CD4-positive, alpha-beta T cell treated with Interleukin-1 beta for 1 hour (primary cell): ENCODE results near the gene LRFN2.

ENCODE experiments used
- DNase-seq, 2 donors: peaks; one replicate each; pipeline ENCODE4 v3.0.0-alpha.2; 2020 to 2022

Gene LRFN2

DNA sequence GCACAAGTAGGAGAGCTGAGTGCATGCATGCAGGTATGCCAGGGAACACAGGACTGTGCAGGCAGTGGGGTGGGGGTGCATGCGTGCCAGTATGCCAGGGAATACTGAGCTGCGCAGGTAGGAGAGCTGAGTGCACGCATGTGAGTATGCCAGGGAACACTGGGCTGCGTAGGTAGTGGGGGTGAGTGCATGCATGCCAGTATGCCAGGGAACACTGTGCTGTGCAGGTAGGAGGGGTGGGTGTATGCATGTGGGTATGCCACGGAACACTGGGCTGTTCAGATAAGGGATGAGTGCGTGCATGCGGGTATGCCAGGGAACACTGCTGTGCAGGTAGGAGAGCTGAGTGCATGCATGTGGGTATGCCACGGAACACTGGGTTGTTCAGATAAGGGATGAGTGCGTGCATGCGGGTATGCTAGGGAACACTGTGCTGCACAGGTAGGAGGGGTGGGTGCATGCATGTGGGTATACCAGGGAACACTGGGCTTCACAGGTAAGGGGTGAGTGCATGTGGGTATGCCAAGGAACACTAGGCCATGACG, 77.4 kb downstream of the LRFN2 start:
- DNase-seq: no peak

DNA sequence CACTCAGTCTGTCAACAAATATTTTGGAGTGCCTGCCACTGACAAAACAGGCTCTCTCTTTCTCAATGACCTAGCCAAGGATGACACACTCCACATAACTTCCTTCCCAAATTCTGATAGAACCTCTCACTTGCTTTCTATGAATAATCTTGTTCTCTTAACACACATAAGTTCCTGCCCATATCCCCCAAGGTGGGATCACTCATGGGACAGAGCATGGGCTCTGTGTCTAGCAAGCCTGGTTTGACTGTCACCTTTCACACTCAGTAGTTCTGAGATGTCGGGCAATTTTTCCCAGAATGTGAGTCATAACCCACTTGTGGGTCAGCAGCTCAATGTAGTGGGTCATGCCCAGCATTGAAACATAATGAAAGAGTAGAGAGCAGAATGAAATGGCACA, 78.1 kb downstream of the LRFN2 start:
- DNase-seq: no peak

DNA sequence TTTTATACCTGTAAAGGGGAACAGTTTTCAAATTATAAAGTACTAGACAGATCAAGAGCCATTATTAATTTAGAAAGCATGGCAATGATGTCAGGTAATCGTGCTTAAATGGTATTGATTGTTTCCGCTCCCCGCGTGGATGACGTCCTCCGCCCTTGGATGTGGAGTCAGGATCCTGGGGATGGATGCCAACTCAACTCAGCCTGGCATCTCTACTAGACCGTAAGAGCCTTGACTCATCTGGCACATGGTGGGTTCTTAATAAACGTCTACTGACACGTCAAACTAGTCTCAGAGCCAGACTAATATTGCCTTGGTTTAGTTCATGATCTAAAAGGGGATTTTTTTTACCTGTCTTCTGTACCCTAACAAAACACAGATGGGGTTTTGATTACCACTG, 80.2 kb downstream of the LRFN2 start:
- no peak for DNase-seq

DNA sequence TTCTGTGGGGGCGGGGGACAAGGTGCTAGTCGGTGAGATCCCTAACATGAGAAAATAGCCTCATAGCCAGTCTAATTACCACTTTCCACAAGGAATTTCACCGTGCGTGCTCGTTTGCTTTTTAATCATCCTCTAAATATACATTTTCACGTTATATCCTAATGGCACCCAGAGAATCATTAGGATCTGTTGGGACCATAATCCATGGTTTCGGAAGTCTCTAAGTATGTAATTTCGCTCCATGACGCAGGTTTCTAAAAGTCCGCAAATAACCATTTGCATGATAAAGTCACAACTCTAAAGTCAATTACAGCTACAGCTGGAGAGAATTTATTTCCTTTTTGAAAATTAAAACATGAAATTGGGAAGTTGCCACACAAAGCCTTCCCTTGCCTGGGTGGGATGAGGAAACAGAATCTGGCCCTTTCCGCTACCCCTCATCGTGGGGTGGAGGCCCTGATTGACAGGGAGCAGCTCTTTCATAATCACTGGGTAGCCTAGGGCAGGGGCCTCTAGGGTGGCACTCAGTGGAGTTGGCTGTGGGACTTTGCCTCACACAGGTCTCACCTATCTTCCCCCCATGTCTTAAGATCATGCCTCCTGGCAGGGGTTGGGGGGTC, 81.9 kb downstream of the LRFN2 start:
- DNase-seq: peak in 1 of 2 donors; percentile 6

DNA sequence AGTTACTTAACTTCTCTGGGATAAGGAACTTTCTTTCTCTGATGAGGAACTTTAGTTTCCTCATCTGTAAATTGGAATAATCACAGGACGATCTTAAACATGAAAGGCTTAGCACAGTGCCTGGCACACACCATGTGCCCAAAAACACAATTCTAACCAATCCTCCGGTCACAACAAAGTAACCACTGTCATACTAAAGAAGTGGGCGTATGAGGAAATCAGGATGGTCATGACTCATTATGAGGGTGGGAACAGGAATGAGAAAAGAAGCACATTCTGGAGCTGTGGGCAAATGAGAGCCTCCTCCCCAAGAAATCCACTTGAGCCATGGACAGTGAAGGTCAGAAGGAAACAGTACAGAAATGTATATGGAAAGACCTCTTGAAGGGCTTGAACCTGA, 82.9 kb downstream of the LRFN2 start:
- DNase-seq: no peak

DNA sequence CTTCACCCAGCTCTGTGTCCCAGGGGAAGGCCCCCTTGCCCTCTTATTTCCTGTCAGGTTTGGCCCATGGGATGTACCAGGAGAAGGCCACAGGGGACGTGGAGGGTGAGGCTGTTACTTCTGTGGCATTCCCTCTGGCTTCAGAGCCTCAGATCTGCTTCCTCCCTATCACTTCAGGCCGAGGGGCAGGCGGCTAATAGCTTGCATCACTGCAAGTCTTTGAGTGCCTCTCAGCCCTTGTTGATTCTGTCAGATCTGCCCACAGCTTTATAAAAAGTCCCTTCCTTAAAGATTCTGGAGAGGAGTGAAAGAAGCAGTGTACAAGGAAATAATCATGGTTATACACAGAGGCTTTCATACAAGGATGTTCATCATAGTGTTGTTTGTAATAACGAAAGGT, 86.9 kb downstream of the LRFN2 start:
- DNase-seq: no peak

DNA sequence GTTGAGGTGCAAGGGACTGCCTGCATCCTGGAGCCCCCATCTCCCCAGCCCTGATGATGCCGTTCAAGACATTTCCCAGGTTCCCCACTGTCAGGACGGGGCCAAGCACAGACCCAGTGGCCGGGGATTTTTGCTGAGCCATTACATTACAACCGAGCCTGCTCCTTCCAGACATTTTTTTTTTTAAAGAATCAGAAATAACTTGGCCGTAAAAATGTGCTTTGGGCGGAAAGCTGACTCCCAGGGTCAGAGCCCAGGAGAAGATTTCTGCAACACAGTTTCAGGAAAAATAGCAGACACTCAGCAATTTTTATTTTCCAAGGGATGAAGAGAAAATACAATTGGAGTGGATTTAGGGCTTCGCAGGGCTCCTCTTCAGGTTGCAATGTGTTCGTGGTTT, 87.9 kb downstream of the LRFN2 start:
- DNase-seq: no peak

DNA sequence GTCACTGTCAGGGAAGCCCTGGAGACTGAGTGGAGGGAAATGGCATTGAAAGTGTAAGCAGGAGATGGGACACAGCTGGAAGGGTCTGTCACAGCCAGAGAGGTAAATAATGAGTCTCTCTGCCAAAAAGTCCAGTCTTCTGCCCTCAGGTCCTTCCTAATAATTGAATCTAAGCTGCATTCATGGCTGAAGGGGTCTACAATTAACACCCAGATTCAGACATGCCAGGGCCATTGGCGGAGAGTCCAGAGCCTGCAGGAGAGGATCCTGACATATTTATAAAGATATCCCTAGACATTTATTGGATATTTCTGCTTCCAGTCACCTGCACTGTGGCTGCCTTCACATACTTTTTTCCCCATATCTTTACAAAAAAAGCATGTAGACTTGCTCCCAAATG, 89.0 kb downstream of the LRFN2 start:
- no peak for DNase-seq

DNA sequence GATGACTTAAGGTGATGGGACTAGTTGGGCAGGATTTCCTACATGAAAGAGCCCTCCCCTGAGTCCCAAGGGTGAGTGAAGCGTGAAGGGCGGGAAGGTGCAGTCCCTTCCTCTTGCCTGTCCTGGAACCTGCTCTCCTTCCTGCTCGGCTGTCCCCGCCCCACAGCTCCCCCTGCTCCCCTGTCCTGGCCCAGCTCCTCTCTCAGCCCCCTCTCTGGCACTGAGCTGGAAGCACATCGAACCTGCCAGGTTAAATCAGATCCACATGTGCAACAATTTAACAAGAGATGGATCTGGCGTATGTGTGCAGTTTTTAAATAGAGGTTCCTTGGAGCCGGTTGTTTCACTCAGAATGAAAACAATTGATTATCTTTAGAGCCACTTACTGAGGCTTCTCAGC, 95.0 kb downstream of the LRFN2 start:
- DNase-seq: no peak

DNA sequence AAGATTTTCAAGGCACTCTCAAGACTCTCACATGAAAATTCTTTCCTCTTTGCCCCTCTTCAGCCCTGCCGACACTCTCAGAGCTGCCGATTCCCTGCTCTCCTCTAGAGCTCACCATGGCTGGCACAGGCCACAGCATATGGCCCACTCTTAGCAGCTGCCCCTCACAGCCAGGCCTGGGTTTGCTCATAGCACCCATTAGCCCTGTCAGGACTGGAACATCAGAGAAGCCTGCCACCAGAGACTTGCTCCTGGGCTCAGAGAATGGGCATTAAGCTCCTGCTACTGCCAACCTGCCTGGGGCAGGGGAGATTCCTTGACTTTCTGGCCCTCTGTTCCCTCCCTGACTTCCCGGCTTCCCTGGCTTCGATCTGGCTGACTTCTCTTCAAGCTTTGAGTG, 96.7 kb downstream of the LRFN2 start:
- no peak for DNase-seq

DNA sequence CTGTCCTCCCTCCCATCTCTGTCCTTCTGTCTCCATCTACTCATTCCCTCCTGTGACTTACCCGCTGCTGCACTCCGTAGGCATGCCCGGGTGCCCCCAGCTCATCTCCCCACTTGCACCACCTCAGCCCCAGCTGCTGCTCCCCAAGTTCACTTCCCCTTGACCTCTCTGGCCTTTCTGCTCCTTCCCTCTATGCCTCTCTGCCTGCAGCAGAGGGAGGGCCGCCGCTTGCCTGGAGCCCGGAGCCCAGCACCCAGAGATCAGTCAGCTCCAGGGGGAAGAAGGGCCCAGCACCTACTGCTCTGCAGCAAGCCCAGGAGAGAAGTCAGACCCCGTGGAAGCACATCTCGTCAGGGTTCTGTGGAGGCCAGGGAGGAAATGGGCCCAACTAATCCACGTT, 97.4 kb downstream of the LRFN2 start:
- DNase-seq: no peak

DNA sequence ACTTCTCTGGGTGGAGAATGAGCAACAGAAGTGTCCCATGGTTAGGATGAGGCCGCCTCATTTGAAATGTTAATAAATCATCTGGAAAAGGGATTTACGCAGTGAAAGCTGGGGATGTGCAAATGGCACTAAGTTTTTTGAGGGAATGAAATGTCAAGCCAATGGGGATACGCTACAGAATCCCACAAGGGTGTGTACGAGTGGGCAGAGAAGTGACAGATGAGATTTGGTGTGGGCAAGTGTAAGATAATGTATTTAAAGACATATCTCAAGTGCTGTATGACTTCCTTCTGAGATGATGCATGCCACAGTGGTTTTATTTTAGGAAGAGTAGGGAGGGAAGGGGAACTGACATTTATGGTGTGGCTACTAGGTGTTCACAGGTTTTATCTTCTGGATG, 100.6 kb downstream of the LRFN2 start:
- DNase-seq: no peak

DNA sequence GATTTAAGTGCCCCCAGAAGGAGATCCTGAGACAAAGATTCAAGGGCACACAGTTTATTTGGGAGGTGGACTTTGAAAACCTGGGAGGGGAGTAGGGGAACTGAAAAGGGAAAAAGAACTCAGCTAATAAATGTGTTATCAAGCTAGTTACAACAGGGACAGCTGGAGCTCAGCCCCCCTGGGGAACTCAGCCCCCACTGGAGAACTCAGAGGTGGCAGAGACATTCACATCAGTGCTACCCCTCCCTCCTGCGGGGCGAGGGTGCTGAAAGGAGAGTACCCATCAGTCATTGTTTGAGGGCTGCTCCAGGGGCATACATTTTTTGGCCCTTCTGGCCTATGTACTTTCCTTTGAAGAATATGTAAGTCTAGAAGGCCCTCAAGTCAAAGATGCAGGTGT, 101.4 kb downstream of the LRFN2 start:
- no peak for DNase-seq

DNA sequence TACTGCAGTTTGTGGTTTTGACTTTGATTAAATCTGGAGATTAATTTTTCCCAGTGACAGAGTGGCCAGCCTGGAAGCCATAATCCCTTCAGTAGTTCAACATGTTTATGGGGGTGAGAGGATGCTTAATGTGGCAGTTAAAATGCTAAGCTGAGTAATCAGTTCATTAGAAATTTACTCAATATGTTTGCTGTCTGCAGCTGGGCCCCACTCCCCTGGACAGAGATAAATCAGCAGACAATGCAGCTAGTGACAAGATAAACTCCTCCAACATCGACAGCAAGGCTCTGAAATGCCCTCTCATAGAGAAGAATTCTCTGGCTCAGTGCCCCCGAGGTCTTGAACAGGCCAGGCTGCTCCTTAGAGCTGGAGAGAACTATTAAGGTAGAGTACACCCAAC, 101.9 kb downstream of the LRFN2 start:
- no peak for DNase-seq

DNA sequence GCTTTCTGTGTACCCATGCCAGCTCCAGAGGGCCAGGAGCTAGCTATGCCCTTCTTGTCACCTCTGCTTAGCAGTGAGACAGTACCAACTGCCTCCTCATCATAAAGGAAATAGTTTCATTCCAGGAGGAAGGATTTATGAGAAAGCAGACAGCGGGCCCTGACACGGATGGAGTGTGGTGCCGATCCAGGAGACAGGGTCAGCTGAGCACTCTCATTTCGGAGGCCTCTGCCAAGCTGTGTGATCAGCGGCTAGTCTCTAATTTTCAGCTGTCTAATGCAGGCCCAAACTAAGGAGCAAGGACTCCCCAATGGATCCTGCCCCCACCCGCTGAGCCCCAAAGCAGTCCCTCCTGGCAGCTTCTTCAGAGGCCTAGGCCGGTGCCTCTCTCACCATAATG, 103.1 kb downstream of the LRFN2 start:
- DNase-seq: no peak

DNA sequence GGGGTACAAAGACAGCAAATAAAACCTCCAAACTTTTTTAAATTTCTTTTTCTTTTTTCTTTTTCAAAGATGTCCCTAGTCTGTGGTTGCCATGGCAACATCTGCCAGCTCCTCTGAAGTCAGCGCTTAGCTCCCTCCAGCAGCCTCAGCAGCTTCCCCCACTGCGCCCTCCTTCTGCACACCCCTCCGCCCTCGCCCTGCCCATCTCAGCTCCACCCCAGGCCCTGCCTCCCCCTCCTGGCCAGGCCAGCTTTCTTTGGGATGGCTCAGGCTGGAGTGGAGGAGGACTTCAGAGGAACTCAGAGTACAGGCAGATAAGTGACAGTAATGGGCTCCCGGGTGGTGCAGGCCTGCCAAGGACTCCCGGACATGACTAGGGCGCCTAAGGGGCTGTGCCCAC, 104.6 kb downstream of the LRFN2 start:
- DNase-seq: no peak

DNA sequence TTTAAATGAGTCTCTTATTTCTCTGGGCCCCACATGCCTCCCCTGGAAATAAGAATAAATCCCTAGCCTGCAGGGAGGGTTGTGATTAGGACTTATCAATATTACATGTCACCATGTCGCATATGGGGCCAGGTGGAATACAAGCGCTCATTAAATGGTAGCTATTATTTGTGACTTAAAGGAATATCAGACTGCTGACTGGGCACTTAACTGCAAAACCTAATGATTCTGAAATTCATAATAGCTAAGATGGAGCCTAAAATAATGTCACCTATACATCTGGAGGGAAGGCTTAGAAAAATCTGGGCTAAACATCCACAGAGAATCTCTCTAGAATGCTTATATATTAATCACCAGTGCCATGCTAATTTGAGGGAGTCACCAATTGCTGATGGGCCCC, 106.5 kb downstream of the LRFN2 start:
- DNase-seq: no peak

DNA sequence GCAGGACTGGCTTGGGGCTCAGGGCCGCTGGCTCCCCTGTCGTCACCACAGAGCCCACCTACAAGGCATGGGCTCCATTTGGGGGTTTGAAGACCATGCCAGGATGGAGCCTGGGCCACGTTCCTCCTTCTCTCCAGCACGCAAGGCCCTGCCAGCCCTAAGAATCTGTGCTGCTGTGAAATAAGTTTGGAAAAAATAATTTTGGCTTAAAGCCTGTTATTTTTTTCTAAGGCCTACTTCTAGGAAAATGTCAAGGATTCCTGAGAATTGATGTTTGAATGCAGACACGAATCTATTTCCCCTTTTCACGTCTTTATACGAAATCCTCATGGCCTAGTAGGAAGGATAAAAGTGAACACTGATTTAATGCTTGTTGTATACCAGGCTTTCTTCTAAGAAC, 107.5 kb downstream of the LRFN2 start:
- no peak for DNase-seq

DNA sequence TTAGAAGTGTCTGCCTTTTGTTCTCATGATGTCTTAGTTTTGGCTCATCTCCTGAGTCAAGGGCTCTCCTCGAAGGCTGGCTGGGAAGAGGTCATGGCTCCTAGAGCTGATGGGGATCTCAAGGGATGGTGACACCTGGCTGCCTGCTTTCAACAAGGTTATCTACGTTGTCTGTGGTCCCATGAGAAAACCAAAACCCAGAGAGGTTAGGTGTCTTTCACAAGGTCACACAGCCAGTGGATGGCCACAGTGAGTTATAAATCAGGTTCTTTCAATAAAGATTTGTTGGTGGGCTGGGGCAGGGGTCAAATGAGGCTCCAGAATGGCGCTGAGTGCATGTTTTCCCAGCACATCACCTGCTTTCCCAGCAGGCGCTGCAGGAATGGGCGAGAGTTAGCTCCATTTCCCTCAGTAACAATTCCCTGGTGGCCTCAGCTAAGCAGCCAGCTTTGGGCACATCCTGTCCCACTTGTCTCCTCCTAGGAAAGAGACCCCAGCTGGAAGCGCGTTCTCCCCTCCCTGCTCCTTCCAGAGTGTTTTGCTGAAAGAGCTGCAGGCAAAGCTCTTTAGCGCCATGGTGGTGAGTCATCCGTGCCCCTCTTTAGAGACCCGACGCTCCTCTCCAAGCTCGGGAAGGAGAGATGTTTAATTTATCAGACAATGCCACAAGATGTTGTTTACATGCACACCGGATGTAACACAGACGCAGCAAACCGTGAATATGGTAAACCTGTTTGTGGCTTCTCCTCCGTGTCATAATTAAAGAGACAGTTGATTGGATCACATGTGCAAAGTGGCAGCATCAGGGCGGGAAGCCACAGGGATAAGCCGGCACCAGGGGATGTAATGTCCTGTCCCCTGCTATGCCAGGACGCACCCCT, 109.7 kb downstream of the LRFN2 start:
- peak; percentile 47 to 49 for DNase-seq

DNA sequence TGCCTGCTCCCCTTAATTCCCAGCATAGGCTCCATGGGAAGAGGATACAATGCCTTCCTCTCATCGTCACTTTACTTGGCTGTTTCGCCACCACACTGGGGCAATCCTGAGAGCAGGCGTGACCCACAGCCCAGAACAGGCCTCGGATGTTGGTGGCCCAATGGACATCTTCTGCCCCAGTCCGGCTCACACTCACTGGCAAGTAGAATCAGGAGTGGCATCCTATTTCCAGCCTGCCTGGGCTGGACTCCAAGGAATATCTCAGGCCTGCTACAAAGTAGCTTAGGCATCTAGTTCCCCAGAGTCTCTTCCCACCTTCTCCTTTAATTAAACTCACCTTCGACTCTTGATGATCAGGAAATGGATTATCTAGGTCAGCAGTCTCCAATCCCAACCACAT, 110.5 kb downstream of the LRFN2 start:
- no peak for DNase-seq

DNA sequence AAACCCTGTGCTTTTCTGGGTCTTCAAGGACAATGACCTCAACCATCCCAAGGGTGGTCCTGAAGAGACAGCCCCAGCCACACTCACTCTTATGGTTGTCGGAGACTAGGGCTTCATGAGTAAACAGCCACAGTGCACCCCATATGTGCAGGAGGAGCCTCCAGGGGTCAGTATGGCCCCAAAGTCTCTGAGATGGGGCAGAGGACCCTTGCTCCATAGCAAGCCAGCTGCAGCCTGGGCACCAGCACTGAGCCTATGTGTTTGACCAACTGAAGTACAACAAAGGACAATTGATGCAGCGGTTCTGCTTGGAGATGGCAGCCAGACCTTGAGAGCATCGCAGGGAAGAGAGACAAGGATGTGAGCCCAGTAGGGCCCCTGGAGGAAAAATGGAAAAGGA, 112.2 kb downstream of the LRFN2 start:
- DNase-seq: no peak

DNA sequence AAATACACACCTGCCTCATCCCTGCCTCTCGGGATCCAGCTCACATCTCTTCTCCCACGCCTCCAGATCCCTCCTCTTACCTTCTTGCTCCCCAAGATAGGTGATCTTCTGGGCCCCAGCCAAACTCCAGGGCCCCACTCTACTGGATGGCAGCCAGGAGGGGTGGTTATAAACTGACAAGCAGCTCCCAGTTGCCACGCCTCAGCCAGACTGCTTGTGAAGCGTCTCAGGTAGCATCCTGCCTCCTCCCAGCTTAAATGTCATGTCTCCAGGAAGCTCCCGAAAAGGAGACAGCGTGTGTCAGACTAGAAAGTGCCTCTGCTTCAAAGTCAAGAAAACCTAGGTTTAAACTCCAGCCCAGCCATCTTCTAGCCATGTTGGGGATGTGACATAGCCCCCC, 114.1 kb downstream of the LRFN2 start:
- DNase-seq: no peak

DNA sequence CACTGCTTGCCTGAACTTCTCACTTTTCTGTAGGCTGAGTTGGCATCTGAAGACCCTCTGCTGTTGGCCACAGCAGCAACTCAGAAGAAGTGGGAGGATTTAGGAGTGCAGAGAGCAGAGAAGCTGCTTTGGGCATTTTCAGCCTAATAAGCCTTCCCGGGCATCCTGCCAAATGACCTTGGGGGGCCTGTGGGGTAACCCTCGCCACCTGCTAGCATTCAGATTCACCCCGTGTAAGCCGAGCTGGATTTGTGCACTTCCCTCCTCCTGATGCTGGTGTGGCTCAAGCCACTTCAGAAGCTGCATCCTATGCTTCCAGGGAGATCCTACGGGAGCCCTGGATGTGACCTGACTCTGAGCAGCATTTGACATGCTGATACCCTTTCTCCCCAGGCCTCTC, 114.8 kb downstream of the LRFN2 start:
- DNase-seq: no peak

DNA sequence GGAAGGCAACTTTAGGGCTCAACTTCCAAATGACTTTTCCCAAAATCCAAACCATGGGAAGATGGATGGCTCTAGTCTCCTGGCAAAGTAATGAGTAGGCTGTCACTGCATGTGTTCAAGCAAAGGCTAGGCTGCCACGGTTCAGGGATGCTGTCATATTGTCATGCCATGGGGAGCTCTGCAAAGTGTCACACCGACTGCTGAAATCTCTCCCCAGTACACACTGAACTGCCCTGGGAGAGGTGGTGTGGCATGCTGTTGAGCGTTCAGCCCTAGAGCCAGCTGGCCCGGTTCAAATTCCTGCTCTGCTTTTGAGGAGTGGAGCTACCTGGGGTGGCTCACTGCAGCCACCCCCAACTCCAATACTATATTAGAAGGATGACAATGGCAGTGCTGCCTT, 115.9 kb downstream of the LRFN2 start:
- no peak for DNase-seq

DNA sequence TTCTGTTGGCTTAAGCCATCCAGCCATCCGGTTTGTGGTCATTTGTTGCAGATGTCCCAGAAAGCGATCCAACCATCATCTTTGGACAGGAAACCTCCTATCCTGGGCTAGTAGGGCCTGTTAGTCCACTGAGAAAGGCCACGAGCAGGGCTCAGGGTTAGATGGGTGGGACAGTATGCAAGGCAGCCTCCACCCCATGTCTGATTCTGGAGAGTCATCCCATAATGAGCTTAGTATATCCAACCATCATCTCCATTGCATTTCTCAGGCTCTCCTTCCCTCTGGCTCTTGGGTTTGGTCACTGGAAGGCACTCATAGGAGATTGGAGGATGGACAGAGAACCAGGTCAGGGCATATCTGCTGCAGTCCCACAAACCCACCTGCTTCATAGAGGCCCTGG, 117.8 kb downstream of the LRFN2 start:
- DNase-seq: no peak
